ENCODE results near the gene SUSD3. TPM values are rescaled to one million over a fixed set of nuclear protein-coding genes. Genes with fewer than 3 reads are reported as not detected.

The SUSD3 gene
- total and polyA plus RNA-seq, 2 of the 8 experiments (the other 6 are each of a cell fraction or from before 2014, with no cell fraction given): 5.5 to 35.4 TPM

- no peak overlapping the region for H3K4me2 ChIP-seq (ENCODE audit: insufficient read depth in 1 of 2, low read depth in 2 of 2, low read length in 2 of 2)
- H3K4me3 ChIP-seq (ENCODE audit: extremely low read depth in 1 of 4, insufficient read depth in 2 of 4, low read depth in 3 of 4, low read length in 4 of 4): no peak overlapping the region
- H4K8ac ChIP-seq (ENCODE audit: extremely low read depth, insufficient read depth, low read length): 0 out of 2 replicates have a peak overlapping the region, but pooled peaks have one; percentile 51
- H3K27me3 ChIP-seq (replicated peaks in 1 of 4; ENCODE audit: control insufficient read depth in 3 of 4, extremely low read depth in 1 of 4, insufficient read depth in 3 of 4, low read length in 3 of 4): no peaks in the 10 kb centered on the region; a peak in 1 of 7 replicates
- H3K18ac ChIP-seq (ENCODE audit: extremely low read depth, low read length): no peak overlapping the region
- H3K9ac ChIP-seq (replicated peaks in 1 of 4; ENCODE audit: extremely low read depth in 1 of 4, low read depth in 3 of 4, low read length in 3 of 4): no peak overlapping the region
- H3K36me3 ChIP-seq (ENCODE audit: control insufficient read depth in 2 of 4, insufficient read depth in 4 of 4, low read length in 3 of 4): no peaks in the 10 kb centered on the region
- H2BK20ac ChIP-seq (ENCODE audit: low read length): no peak overlapping the region
- no peaks in the 10 kb centered on the region for H3K79me2 ChIP-seq (ENCODE audit: control insufficient read depth in 1 of 2, insufficient read depth in 2 of 2, low read length in 2 of 2)
- 88% methylated on average over 5 of the region's 7 CpGs; no CpG with 5 or more reads in 1 of the 2 experiments for WGBS, 2 experiments (ENCODE audit: extremely low coverage in 1 of 2, insufficient coverage in 1 of 2, insufficient read length in 1 of 2, insufficient replicate concordance in 2 of 2, low coverage in 1 of 2, low lambda C conversion rate in 2 of 2, missing lambda C conversion rate in 1 of 2)
- H3K4me1 ChIP-seq (replicated peaks in 1 of 4; ENCODE audit: control insufficient read depth in 3 of 4, insufficient read depth in 4 of 4, low read length in 3 of 4): no peaks in the 10 kb centered on the region; a peak in 1 of 7 replicates
- H4K20me1 ChIP-seq (replicated peaks in 1 of 2; ENCODE audit: control insufficient read depth in 1 of 2, insufficient read depth in 2 of 2, low read length in 2 of 2): peaks cover 0 to 3% of the 10 kb centered on the region in 2 experiments
- no peak overlapping the region for H4K91ac ChIP-seq (replicated peaks; ENCODE audit: insufficient read length, low read length)
- H3K9me3 ChIP-seq (ENCODE audit: insufficient read depth in 2 of 2, low read depth in 1 of 2, low read length in 1 of 2): no peaks in the 10 kb centered on the region
- H3K23ac ChIP-seq (ENCODE audit: insufficient read length): no peak overlapping the region
- H3K14ac ChIP-seq (ENCODE audit: insufficient read length): no peak overlapping the region
- no peak overlapping the region for H2BK15ac ChIP-seq (ENCODE audit: low read length)
- FAIRE-seq (no peak), DNase-seq (ENCODE audit: low read depth in 1 of 2, low spot score in 2 of 2) (no peak)
- no peak overlapping the region for H2BK120ac ChIP-seq (replicated peaks; ENCODE audit: low read depth, low read length)
- CTCF ChIA-PET (ENCODE audit: partially characterized antibody): interaction anchor here (0.9 to 3.9 kb wide), 5 partner anchors 10 to 82 kb away, joined by 3 to 28 read pairs (median 8); no protein-coding TSS in a partner anchor
- H4K5ac ChIP-seq (ENCODE audit: insufficient read length, low read depth, low read length): no peak overlapping the region
- no peak overlapping the region for H3K27ac ChIP-seq (ENCODE audit: low read depth, low read length)
- TF ChIP-seq CEBPB (IDR thresholded peaks at IDR 0.05; ENCODE audit: low read depth, low read length): no peak
- TF ChIP-seq POLR2AphosphoS5 (IDR thresholded peaks at IDR 0.05; ENCODE audit: low read depth, low read length): no peak
- no peak for TF ChIP-seq SP1 (IDR thresholded peaks at IDR 0.05; ENCODE audit: low read depth, low read length)
- TF ChIP-seq BACH1 (IDR thresholded peaks at IDR 0.05; ENCODE audit: low read length): no peak
- no peak for TF ChIP-seq CTCF (IDR thresholded peaks at IDR 0.05; ENCODE audit: control extremely low read depth in 1 of 3, insufficient read depth in 1 of 3, low read depth in 1 of 3, low read length in 3 of 3)
- no peak overlapping the region for H2AK5ac ChIP-seq (ENCODE audit: low read depth, low read length)
- no peak overlapping the region for H2AFZ ChIP-seq (ENCODE audit: low read length)
- no peaks in the 10 kb centered on the region for H3K79me1 ChIP-seq (ENCODE audit: low read depth, low read length)
- no peak overlapping the region for H2BK5ac ChIP-seq (ENCODE audit: low read depth, low read length)
- H3K56ac ChIP-seq (replicated peaks; ENCODE audit: insufficient read length, low read depth, low read length): no peak overlapping the region
- H3K23me2 ChIP-seq (ENCODE audit: low read depth, low read length): peaks cover 5% of the 10 kb centered on the region; the same call in 1 of the 2 replicates
- H3K4ac ChIP-seq (replicated peaks; ENCODE audit: insufficient read length, low read depth, low read length): no peak overlapping the region
- no peak overlapping the region for H2BK12ac ChIP-seq (ENCODE audit: low read depth, low read length)
- POLR2A ChIA-PET (ENCODE audit: partially characterized antibody): interaction anchor here (1.0 kb wide), 2 partner anchors 13 to 33 kb away, joined by 3 to 5 read pairs; no protein-coding TSS in a partner anchor
These were observed 31.9 kb upstream of the SUSD3 start for GRCh38 chr9:93026640-93027039.

Data from H1 (cell line).